HepG2 (cell line): ENCODE results near the gene NPBWR2. TPM values are rescaled to one million over a fixed set of nuclear protein-coding genes. Genes with fewer than 3 reads are reported as not detected.

Source experiments
- ATAC-seq: fragments of 200-7000 bp; cut with Tn5 transposase; 3 replicates; pipeline ENCODE4 v1.9.1; 2020; ENCODE audit warnings: mild to moderate bottlenecking, moderate library complexity
- BruUV-seq: library from RNA; stranded (reverse); fragments of 400-500 nt; replicated peaks from 2 replicates; lab custom pipeline; 2021; lab: Mats Ljungman, UMichigan
- CTCF ChIA-PET: fragments of 300-600 bp; formaldehyde crosslinking; extraction: SDS; loops from one replicate; lab custom pipeline; 2021; ENCODE audit warnings: low total read pairs, inconsistent platforms, low intra/inter-chr PET ratio; lab: Yijun Ruan, JAX
- POLR2A ChIA-PET: fragments of 350-600 bp; sonication (Branson Sonifier 250); formaldehyde crosslinking; loops from one replicate; lab custom pipeline; 2020; ENCODE audit warnings: antibody characterized with exemption, inconsistent platforms; lab: Yijun Ruan, JAX
- DNase-seq: peaks from one replicate; pipeline ENCODE4 v3.0.0-alpha.2; 2015; ENCODE audit warnings: low spot score
- FAIRE-seq: peaks from 3 replicates; lab custom pipeline; 2011; peaks lifted over from hg19 to GRCh38; lab: Jason Lieb, UNC
- H2AFZ ChIP-seq: one replicate; pipeline ENCODE4 v1.6.1; 2011; ENCODE audit warnings: low read length, inconsistent platforms
- H3K27ac ChIP-seq: fragments of 300-600 bp; 3 replicates; pipeline ENCODE4 v1.8.0; 2011; ENCODE audit warnings: mixed run types, mild to moderate bottlenecking, mixed read lengths, low read length, inconsistent platforms; ENCODE audit not compliant: insufficient read depth; ENCODE audit errors: extremely low read length
- H3K27me3 ChIP-seq, 2 experiments: fragments of 200-600 bp in 1 of 2; 2 replicates in 1 of 2; 3 replicates in 1 of 2; pipeline versions ENCODE4 v1.6.0 to v1.8.0; 2011; ENCODE audit warnings: low read length in 2 of 2, mild to moderate bottlenecking in 2 of 2, moderate library complexity in 2 of 2, inconsistent platforms in 1 of 2; ENCODE audit not compliant: insufficient read depth in 2 of 2, control insufficient read depth in 1 of 2
- H3K36me3 ChIP-seq, 2 experiments: fragments of 200-600 bp in 1 of 2; replicated peaks in 1 of 2; 2 replicates in 1 of 2; 3 replicates in 1 of 2; pipeline versions ENCODE4 v1.5.1 to v1.8.0; 2011; ENCODE audit warnings: low read length in 2 of 2, inconsistent platforms in 1 of 2; ENCODE audit not compliant: insufficient read depth in 2 of 2, control insufficient read depth in 1 of 2
- H3K4me1 ChIP-seq: 2 replicates; pipeline ENCODE4 v1.5.1; 2012; ENCODE audit warnings: low read length, inconsistent platforms; ENCODE audit not compliant: insufficient read depth
- H3K4me2 ChIP-seq: 2 replicates; pipeline ENCODE4 v1.6.0; 2011; ENCODE audit warnings: low read depth, low read length, inconsistent platforms
- H3K4me3 ChIP-seq, 3 experiments: fragments of 200-600 bp in 1 of 3; sonication (generic), shearing (Covaris generic) in 1 of 3; replicated peaks in 1 of 3; 2 replicates each; pipeline ENCODE4 v1.5.1; 2011 to 2016; ENCODE audit warnings: low read length in 3 of 3, inconsistent platforms in 2 of 3, low read depth in 2 of 3, mild to moderate bottlenecking in 2 of 3, control low read depth in 1 of 3, mixed read lengths in 1 of 3; ENCODE audit not compliant: insufficient read depth in 1 of 3
- H3K79me2 ChIP-seq: one replicate; pipeline ENCODE4 v1.6.1; 2011; ENCODE audit warnings: low read length, inconsistent platforms; ENCODE audit not compliant: insufficient read depth
- H3K9ac ChIP-seq: 2 replicates; pipeline ENCODE4 v1.6.0; 2011; ENCODE audit warnings: mild to moderate bottlenecking, low read depth, low read length, inconsistent platforms; ENCODE audit not compliant: insufficient read depth
- H3K9me3 ChIP-seq: 2 replicates; pipeline ENCODE4 v1.5.1; 2012; ENCODE audit warnings: mild to moderate bottlenecking, low read length
- H4K20me1 ChIP-seq: 2 replicates; pipeline ENCODE4 v1.6.0; 2011; ENCODE audit warnings: inconsistent platforms, mild to moderate bottlenecking, low read length, moderate library complexity; ENCODE audit not compliant: insufficient read depth
- JUNB ChIP-seq: sonication (generic); formaldehyde crosslinking; IDR thresholded peaks from 2 replicates; pipeline ENCODE4 v1.8.0; 2022; ENCODE audit warnings: missing genetic modification reagents, mild to moderate bottlenecking, borderline replicate concordance
- KDM5B ChIP-seq: sonication (generic); formaldehyde crosslinking; IDR thresholded peaks from 2 replicates; pipeline ENCODE4 v1.4.0; 2020; ENCODE audit warnings: missing genetic modification reagents, mild to moderate bottlenecking, borderline replicate concordance
- KMT2B ChIP-seq: IDR thresholded peaks from 2 replicates; pipeline ENCODE4 v1.6.1; 2016; ENCODE audit warnings: missing genetic modification reagents, missing compliant biosample characterization
- ONECUT2 ChIP-seq: sonication (generic); formaldehyde crosslinking; IDR thresholded peaks from 2 replicates; pipeline ENCODE4 v1.4.0; 2020; ENCODE audit warnings: missing genetic modification reagents
- TBP ChIP-seq: sonication (generic); formaldehyde crosslinking; IDR thresholded peaks from 2 replicates; pipeline ENCODE4 v1.5.0; 2020; ENCODE audit warnings: missing genetic modification reagents
- ZBTB7B ChIP-seq: sonication (generic); formaldehyde crosslinking; IDR thresholded peaks from 2 replicates; pipeline ENCODE4 v1.4.0; 2020; ENCODE audit warnings: missing genetic modification reagents
- ZC3H13 ChIP-seq: sonication (generic); formaldehyde crosslinking; IDR thresholded peaks from 2 replicates; pipeline ENCODE4 v1.8.1; 2023; ENCODE audit warnings: mild to moderate bottlenecking, missing genetic modification reagents, moderate library complexity
- ZNF124 ChIP-seq: sonication (generic); formaldehyde crosslinking; IDR thresholded peaks from 2 replicates; pipeline ENCODE4 v1.4.0; 2020; ENCODE audit warnings: missing genetic modification reagents
- ZNF354B ChIP-seq: sonication (generic); formaldehyde crosslinking; IDR thresholded peaks from 2 replicates; pipeline ENCODE4 v1.8.0; 2022; ENCODE audit warnings: mild to moderate bottlenecking, missing genetic modification reagents
- ZNF547 ChIP-seq: sonication (generic); formaldehyde crosslinking; IDR thresholded peaks from 2 replicates; pipeline ENCODE4 v1.5.1; 2020; ENCODE audit warnings: mild to moderate bottlenecking, missing genetic modification reagents
- ZNF616 ChIP-seq: sonication (generic); formaldehyde crosslinking; IDR thresholded peaks from 2 replicates; pipeline ENCODE4 v1.5.0; 2020; ENCODE audit warnings: low read depth, mild to moderate bottlenecking, missing genetic modification reagents
- WGBS: methylation state at CpG from one replicate; pipeline ENCODE4 v1.1.6; 2017; ENCODE audit warnings: low lambda C conversion rate; 5-methylcytosine and 5-hydroxymethylcytosine counted together
- in situ Hi-C: cut with HindIII; loops from 2 replicates; pipeline ENCODE4 v1.10.0; 2017; ENCODE audit warnings: low pct_unique_long_range_greater_than_20kb; ENCODE audit not compliant: extremely low pct_ligation_motif_present
- intact Hi-C: fragments of 100-400 bp; cut with micrococcal nuclease; formaldehyde crosslinking; loops from one replicate; pipeline ENCODE4 v1.10.0; 2022; ENCODE audit not compliant: unreplicated experiment
- polyA plus RNA-seq, 8 experiments: library from polyadenylated mRNA; depleted of rRNA in 3 of 8; stranded (reverse) in 7 of 8; unstranded in 1 of 8; fragments of >200 nt; fragmentation: Illumina TruSeq in 4 of 8; extraction: Trizol in 4 of 8; gene quantifications; 2 replicates each; pipeline versions ENCODE4 v1.2.1 to v1.2.3, GENCODE V29; 2011 to 2016; ENCODE audit warnings: low read depth in 4 of 8, missing spikeins in 1 of 8, mixed read lengths in 1 of 8; ENCODE audit not compliant: insufficient read depth in 1 of 8
- total RNA-seq, 5 experiments: library from RNA; depleted of rRNA; stranded (reverse); fragments of >200 nt; fragmentation: Illumina TruSeq; extraction: Trizol; gene quantifications; 2 replicates each; pipeline ENCODE4 v1.2.3, GENCODE V29; 2016; ENCODE audit warnings: low read depth in 1 of 5
- TF ChIP-seq, protein P1 (sequence below): sonication (generic); formaldehyde crosslinking; IDR thresholded peaks from 2 replicates; pipeline ENCODE4 v1.5.0; 2020; ENCODE audit warnings: mild to moderate bottlenecking, missing genetic modification reagents
- TF ChIP-seq, protein P2 (sequence below): sonication (generic); formaldehyde crosslinking; IDR thresholded peaks from 2 replicates; pipeline ENCODE4 v1.5.0; 2020; ENCODE audit warnings: missing genetic modification reagents, mild to moderate bottlenecking, borderline replicate concordance
- TF ChIP-seq, protein P3 (sequence below): sonication (generic); formaldehyde crosslinking; IDR thresholded peaks from 2 replicates; pipeline ENCODE4 v1.4.0; 2020; ENCODE audit warnings: missing genetic modification reagents, borderline replicate concordance

The NPBWR2 gene
- total and polyA plus RNA-seq, 2 of the 13 experiments (the other 11 are each of a cell fraction or from before 2014, with no cell fraction given): not detected

DNA sequence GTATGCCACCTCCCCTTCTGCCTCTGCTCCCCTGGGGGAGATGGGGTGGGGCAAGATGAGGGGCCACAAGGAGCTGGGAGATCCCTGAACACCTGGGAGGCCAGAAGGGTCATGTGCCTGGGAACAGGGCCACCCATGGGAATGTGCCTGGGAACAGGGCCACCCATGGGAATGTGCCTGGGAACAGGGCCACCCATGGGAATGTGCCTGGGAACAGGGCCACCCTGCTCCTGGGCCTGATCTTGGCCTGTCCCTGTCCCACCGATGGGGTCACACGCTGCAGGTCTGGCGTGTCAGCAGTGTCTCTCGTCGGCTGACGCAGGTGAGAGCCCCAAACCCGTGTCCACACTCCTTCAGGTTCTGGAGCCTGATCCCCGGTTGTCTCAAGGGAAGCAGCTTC is 32.4 kb downstream of the NPBWR2 start:
- no peak for ATAC-seq
- H2AFZ ChIP-seq: no peak overlapping the region
- intact Hi-C loops: no loop called here
- no peak overlapping the region for H3K4me3 ChIP-seq
- 87% methylated on average over 7 of the region's 8 CpGs for WGBS
- ChIA-PET CTCF (no interaction called here), POLR2A (no interaction called here)
- H3K4me2 ChIP-seq: no peak overlapping the region
- H4K20me1 ChIP-seq: no peaks in the 10 kb centered on the region
- BruUV-seq: no TSS peak
- H3K79me2 ChIP-seq: no peaks in the 10 kb centered on the region
- in situ Hi-C loops: no loop called here
- no peak overlapping the region for H3K27ac ChIP-seq
- H3K9ac ChIP-seq: no peak overlapping the region
- H3K36me3 ChIP-seq: no peaks in the 10 kb centered on the region
- no peak for FAIRE-seq
- no peaks in the 10 kb centered on the region for H3K9me3 ChIP-seq
- DNase-seq: no peak
- H3K27me3 ChIP-seq: no peaks in the 10 kb centered on the region
- TF ChIP-seq ZNF547 (CRISPR knock-in tag) (no peak), TBP (CRISPR knock-in tag) (no peak), ZNF354B (no peak), JUNB (no peak), ZBTB7B (CRISPR knock-in tag) (no peak), ONECUT2 (no peak), KMT2B (CRISPR knock-in tag) (no peak), KDM5B (CRISPR knock-in tag) (no peak), ZC3H13 (CRISPR knock-in tag) (no peak), ZNF124 (CRISPR knock-in tag) (no peak), ZNF616 (no peak)
- TF ChIP-seq, protein P1, sequence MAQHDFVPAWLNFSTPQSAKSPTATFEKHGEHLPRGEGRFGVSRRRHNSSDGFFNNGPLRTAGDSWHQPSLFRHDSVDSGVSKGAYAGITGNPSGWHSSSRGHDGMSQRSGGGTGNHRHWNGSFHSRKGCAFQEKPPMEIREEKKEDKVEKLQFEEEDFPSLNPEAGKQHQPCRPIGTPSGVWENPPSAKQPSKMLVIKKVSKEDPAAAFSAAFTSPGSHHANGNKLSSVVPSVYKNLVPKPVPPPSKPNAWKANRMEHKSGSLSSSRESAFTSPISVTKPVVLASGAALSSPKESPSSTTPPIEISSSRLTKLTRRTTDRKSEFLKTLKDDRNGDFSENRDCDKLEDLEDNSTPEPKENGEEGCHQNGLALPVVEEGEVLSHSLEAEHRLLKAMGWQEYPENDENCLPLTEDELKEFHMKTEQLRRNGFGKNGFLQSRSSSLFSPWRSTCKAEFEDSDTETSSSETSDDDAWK (CRISPR knock-in tag): no peak
- TF ChIP-seq, protein P2, sequence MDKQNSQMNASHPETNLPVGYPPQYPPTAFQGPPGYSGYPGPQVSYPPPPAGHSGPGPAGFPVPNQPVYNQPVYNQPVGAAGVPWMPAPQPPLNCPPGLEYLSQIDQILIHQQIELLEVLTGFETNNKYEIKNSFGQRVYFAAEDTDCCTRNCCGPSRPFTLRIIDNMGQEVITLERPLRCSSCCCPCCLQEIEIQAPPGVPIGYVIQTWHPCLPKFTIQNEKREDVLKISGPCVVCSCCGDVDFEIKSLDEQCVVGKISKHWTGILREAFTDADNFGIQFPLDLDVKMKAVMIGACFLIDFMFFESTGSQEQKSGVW (CRISPR knock-in tag): no peak
- TF ChIP-seq, protein P3, sequence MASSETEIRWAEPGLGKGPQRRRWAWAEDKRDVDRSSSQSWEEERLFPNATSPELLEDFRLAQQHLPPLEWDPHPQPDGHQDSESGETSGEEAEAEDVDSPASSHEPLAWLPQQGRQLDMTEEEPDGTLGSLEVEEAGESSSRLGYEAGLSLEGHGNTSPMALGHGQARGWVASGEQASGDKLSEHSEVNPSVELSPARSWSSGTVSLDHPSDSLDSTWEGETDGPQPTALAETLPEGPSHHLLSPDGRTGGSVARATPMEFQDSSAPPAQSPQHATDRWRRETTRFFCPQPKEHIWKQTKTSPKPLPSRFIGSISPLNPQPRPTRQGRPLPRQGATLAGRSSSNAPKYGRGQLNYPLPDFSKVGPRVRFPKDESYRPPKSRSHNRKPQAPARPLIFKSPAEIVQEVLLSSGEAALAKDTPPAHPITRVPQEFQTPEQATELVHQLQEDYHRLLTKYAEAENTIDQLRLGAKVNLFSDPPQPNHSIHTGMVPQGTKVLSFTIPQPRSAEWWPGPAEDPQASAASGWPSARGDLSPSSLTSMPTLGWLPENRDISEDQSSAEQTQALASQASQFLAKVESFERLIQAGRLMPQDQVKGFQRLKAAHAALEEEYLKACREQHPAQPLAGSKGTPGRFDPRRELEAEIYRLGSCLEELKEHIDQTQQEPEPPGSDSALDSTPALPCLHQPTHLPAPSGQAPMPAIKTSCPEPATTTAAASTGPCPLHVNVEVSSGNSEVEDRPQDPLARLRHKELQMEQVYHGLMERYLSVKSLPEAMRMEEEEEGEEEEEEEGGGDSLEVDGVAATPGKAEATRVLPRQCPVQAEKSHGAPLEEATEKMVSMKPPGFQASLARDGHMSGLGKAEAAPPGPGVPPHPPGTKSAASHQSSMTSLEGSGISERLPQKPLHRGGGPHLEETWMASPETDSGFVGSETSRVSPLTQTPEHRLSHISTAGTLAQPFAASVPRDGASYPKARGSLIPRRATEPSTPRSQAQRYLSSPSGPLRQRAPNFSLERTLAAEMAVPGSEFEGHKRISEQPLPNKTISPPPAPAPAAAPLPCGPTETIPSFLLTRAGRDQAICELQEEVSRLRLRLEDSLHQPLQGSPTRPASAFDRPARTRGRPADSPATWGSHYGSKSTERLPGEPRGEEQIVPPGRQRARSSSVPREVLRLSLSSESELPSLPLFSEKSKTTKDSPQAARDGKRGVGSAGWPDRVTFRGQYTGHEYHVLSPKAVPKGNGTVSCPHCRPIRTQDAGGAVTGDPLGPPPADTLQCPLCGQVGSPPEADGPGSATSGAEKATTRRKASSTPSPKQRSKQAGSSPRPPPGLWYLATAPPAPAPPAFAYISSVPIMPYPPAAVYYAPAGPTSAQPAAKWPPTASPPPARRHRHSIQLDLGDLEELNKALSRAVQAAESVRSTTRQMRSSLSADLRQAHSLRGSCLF (CRISPR knock-in tag): no peak
- H3K4me1 ChIP-seq: peaks cover 18% of the 10 kb centered on the region
